Spleen (tissue), 11 donors: ENCODE measurements around the gene TTC28. TPM values are rescaled to one million over a fixed set of nuclear protein-coding genes. Genes with fewer than 3 reads are reported as not detected.

Experiments used
- DNase-seq: peaks from one replicate; pipeline ENCODE4 v3.0.0-alpha.2; 2020
- H3K27ac ChIP-seq, 8 donors: fragments of 200-600 bp; sonication (generic) in 7 of 8; 1 replicate in 4 of 8; 2 replicates in 4 of 8; pipeline versions ENCODE4 v1.5.0 to v1.8.0; 2016 to 2021; ENCODE audit warnings: inconsistent platforms in 4 of 8, mild to moderate bottlenecking in 4 of 8, moderate library complexity in 1 of 8
- H3K27me3 ChIP-seq, 7 donors: fragments of 200-600 bp; sonication (generic) in 6 of 7; replicated peaks in 1 of 7; 1 replicate in 4 of 7; 2 replicates in 3 of 7; pipeline versions ENCODE4 v1.5.0 to v1.8.0; 2016 to 2021; ENCODE audit warnings: inconsistent platforms in 3 of 7, mild to moderate bottlenecking in 1 of 7
- H3K36me3 ChIP-seq, 6 donors: fragments of 200-600 bp; sonication (generic) in 5 of 6; 1 replicate in 4 of 6; 2 replicates in 2 of 6; pipeline versions ENCODE4 v1.5.0 to v1.8.0; 2016 to 2021; ENCODE audit warnings: inconsistent platforms in 2 of 6
- H3K4me1 ChIP-seq, 6 donors: fragments of 200-600 bp; sonication (generic) in 5 of 6; 1 replicate in 3 of 6; 2 replicates in 3 of 6; pipeline versions ENCODE4 v1.5.0 to v1.8.0; 2016 to 2021; ENCODE audit warnings: inconsistent platforms in 3 of 6
- H3K4me3 ChIP-seq, 8 donors: fragments of 200-600 bp; sonication (generic) in 7 of 8; 1 replicate in 4 of 8; 2 replicates in 4 of 8; pipeline versions ENCODE4 v1.5.0 to v1.8.0; 2016 to 2021; ENCODE audit warnings: inconsistent platforms in 4 of 8, mild to moderate bottlenecking in 4 of 8, moderate library complexity in 2 of 8
- H3K9me3 ChIP-seq, 8 donors: fragments of 200-600 bp; sonication (generic) in 7 of 8; 1 replicate in 4 of 8; 2 replicates in 4 of 8; pipeline versions ENCODE4 v1.5.0 to v1.8.0; 2016 to 2021; ENCODE audit warnings: inconsistent platforms in 4 of 8
- POLR2A ChIP-seq, 3 donors: fragments of 450-650 bp; IDR thresholded peaks; one replicate each; pipeline ENCODE4 v1.5.1; 2017; ENCODE audit warnings: antibody characterized with exemption in 3 of 3, mild to moderate bottlenecking in 1 of 3
- POLR2AphosphoS5 ChIP-seq, 3 donors: sonication (generic); formaldehyde crosslinking; IDR thresholded peaks; one replicate each; pipeline ENCODE4 v1.5.1; 2017; ENCODE audit warnings: antibody characterized with exemption in 3 of 3
- WGBS, 5 donors: extraction: QIAGEN DNeasy Blood & Tissue Kit in 3 of 5; methylation state at CpG; one replicate each; pipeline versions ENCODE4 v1.1.5 to v1.1.7; 2013 to 2018; 5-methylcytosine and 5-hydroxymethylcytosine counted together
- intact Hi-C: fragments of 100-400 bp; cut with DNase I; formaldehyde crosslinking; loops from one replicate; pipeline ENCODE4 v1.15.0; 2023; ENCODE audit warnings: low total_unique reads
- polyA plus RNA-seq, 3 donors: library from polyadenylated mRNA; stranded (reverse); fragments of 200-250 nt; gene quantifications; one replicate each; pipeline ENCODE4 v1.2.1, GENCODE V29; 2013
- total RNA-seq, 7 donors: library from RNA; depleted of rRNA in 3 of 7; stranded (reverse); fragments of >200 nt in 3 of 7; fragmentation: NEBNext Ultra II Directional in 4 of 7; extraction: Animal tissue kit (Norgen Biotek cat#: 25700) in 4 of 7; gene quantifications; one replicate each; pipeline versions ENCODE4 v1.1.0 to v1.2.1, GENCODE V29; 2016 to 2021
- TF ChIP-seq, protein P1 (sequence below), 11 experiments: fragments of 200-600 bp in 7 of 11; fragments of 450-650 bp in 4 of 11; sonication (generic) in 4 of 11; IDR thresholded peaks in 8 of 11; conservative IDR thresholded peaks in 3 of 11; 1 replicate in 7 of 11; 2 replicates in 4 of 11; pipeline versions ENCODE4 v1.4.0 to v1.8.0; 2016 to 2021; ENCODE audit warnings: antibody characterized with exemption in 11 of 11, inconsistent platforms in 4 of 11, mild to moderate bottlenecking in 1 of 11
- donor health status: healthy with polysubstance abuse.
- donor health status: DM: no; HTN: no; CAD: no; lungs with moderate emphysema.
- donor health status: DM: no; HTN: no; CAD: no.
- donor health status: Bipolar disorder and iron deficiency.
- donor health status: healthy.
- donor health status: DM: no; HTN: no; CAD: no.
- donor health status: DM: yes; HTN: yes; CAD: no.

Gene TTC28
- total and polyA plus RNA-seq, 10 donors: 0.62 to 69.0 (median 33.5) TPM

DNA sequence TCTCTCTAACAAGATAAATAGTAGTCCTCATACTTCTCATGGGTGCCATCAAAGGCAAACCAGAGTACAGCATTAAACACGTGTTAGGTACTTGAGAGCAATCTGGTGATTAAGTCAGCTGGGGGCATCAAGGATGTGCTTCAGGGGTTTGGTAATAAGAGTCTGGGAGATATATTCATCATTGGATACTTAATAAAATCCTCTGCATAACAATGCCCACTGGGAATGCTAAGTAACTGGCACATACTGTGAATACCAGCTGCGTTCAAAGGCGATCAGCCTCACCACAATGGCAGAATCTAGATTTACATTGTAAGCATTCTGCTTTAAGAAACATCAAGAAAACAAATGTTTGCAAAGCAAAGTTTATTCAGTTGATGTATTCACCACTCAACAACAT lies 492.0 kb downstream of the TTC28 start:
- no peak for DNase-seq
- Histone ChIP-seq H3K4me1 (no peaks in the 10 kb centered on the region), H3K27ac (no peak overlapping the region), H3K27me3 (no peaks in the 10 kb centered on the region), H3K9me3 (no peaks in the 10 kb centered on the region), H3K4me3 (no peak overlapping the region), H3K36me3 (no peaks in the 10 kb centered on the region)
- 79 to 97% (median 85%) methylated on average over 3 of the region's 3 CpGs for WGBS, 5 donors
- intact Hi-C loops: no loop called here
- TF ChIP-seq, protein P1, sequence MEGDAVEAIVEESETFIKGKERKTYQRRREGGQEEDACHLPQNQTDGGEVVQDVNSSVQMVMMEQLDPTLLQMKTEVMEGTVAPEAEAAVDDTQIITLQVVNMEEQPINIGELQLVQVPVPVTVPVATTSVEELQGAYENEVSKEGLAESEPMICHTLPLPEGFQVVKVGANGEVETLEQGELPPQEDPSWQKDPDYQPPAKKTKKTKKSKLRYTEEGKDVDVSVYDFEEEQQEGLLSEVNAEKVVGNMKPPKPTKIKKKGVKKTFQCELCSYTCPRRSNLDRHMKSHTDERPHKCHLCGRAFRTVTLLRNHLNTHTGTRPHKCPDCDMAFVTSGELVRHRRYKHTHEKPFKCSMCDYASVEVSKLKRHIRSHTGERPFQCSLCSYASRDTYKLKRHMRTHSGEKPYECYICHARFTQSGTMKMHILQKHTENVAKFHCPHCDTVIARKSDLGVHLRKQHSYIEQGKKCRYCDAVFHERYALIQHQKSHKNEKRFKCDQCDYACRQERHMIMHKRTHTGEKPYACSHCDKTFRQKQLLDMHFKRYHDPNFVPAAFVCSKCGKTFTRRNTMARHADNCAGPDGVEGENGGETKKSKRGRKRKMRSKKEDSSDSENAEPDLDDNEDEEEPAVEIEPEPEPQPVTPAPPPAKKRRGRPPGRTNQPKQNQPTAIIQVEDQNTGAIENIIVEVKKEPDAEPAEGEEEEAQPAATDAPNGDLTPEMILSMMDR (IDR thresholded peaks at IDR 0.05 in 8 of 11, conservative IDR thresholded peaks at IDR 0.05 in 3 of 11): no peak
- TF ChIP-seq POLR2AphosphoS5 (IDR thresholded peaks at IDR 0.05) (no peak), POLR2A (IDR thresholded peaks at IDR 0.05) (no peak)

DNA sequence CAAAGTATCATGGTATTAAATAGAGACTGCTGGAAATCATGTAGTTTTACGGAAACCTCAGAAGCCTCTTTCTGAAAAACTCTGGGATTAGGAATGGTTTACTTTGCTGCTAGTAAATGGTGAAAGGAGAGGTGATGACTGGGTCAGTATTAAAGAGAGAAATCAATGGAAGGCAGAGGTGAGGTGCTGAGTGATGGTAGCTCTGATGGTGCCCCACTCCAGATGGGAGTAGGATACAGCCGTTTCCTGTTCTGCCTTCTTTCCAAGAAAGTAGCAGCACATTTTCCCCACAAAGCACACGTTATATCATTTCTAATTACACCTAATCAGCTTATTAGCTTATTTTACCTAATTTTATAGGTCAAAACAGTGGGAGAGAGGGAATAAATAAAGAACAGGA lies 493.0 kb downstream of the TTC28 start:
- no peak for DNase-seq
- 70 to 91% (median 80%) methylated on average over 3 of the region's 3 CpGs for WGBS, 5 donors
- no peaks in the 10 kb centered on the region for H3K27me3 ChIP-seq
- H3K4me1 ChIP-seq: no peaks in the 10 kb centered on the region
- no peak overlapping the region for H3K27ac ChIP-seq
- intact Hi-C loops: no loop called here
- H3K4me3 ChIP-seq: no peak overlapping the region
- no peaks in the 10 kb centered on the region for H3K36me3 ChIP-seq
- TF ChIP-seq, protein P1 (IDR thresholded peaks at IDR 0.05 in 8 of 11, conservative IDR thresholded peaks at IDR 0.05 in 3 of 11): no peak
- TF ChIP-seq POLR2A (IDR thresholded peaks at IDR 0.05): no peak
- no peak for TF ChIP-seq POLR2AphosphoS5 (IDR thresholded peaks at IDR 0.05)
- no peaks in the 10 kb centered on the region for H3K9me3 ChIP-seq

DNA sequence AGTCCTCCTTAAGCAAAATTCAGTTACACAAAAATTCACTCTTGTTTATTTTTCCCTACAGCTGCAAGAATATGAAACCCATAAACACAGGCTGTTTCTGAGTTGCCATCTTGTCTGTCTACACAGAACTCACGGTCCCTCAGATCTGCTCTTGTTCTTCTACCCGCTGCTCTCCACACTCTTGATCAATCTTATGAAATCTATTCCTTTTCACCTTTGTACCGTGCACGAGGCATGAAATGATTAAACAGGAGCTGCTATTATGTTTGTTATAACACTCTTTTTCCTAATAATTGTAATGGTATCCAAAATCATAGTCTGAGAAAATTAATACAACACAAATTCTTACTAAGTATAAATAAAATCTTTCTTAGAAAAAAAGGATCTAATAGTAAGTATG lies 494.5 kb downstream of the TTC28 start:
- no peak overlapping the region for H3K4me3 ChIP-seq
- no peaks in the 10 kb centered on the region for H3K27me3 ChIP-seq
- H3K27ac ChIP-seq: no peak overlapping the region
- H3K36me3 ChIP-seq: no peaks in the 10 kb centered on the region
- TF ChIP-seq POLR2AphosphoS5 (IDR thresholded peaks at IDR 0.05) (no peak), POLR2A (IDR thresholded peaks at IDR 0.05) (no peak)
- TF ChIP-seq, protein P1 (IDR thresholded peaks at IDR 0.05 in 8 of 11, conservative IDR thresholded peaks at IDR 0.05 in 3 of 11): no peak
- no peak for DNase-seq
- H3K9me3 ChIP-seq: no peaks in the 10 kb centered on the region
- intact Hi-C loops: no loop called here
- no peaks in the 10 kb centered on the region for H3K4me1 ChIP-seq
- 92 to 97% (median 96%) methylated on average over 4 of the region's 4 CpGs for WGBS, 5 donors

DNA sequence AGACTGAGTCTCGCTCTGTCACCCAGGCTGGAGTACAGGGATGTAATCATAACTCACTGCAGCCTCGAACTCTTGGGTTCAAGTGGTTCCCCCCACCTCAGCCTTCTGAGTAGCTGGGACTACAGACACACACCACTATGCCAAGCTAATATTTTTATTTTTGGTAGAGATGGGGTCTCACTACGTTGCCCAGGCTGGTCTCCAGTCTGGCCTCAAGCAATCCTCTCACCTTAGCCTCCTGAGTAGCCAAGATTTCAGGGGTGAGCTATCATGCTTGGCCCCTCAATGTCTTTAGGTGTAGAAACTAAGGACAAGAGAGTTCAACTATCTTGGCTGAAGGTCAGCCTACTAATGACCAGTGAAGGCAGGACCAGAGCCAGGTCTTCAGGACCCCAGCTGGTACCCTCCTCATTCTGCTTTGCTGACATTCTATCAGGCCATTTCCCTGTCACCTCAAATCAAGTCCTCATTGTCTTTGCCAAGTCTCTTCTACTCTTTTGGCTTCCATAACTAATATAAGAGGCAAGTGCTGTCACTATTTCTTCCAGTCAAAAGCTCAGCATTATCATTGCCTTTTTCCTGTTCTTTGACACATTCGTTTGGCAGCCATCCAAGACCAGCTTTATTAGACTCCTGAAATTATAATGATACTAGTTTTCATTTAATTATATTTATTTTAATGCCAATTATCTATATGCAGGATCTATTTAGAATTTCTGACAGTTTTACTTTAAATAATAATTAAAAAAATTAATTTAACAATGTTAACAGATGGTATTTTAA lies 496.4 kb downstream of the TTC28 start:
- no peaks in the 10 kb centered on the region for H3K9me3 ChIP-seq
- WGBS, 5 donors: 70 to 82% (median 76%) methylated on average over 4 of the region's 4 CpGs
- H3K36me3 ChIP-seq: no peaks in the 10 kb centered on the region
- no peaks in the 10 kb centered on the region for H3K27me3 ChIP-seq
- DNase-seq: no peak
- TF ChIP-seq POLR2AphosphoS5 (IDR thresholded peaks at IDR 0.05) (no peak), POLR2A (IDR thresholded peaks at IDR 0.05) (no peak)
- TF ChIP-seq, protein P1 (IDR thresholded peaks at IDR 0.05 in 8 of 11, conservative IDR thresholded peaks at IDR 0.05 in 3 of 11): no peak
- H3K4me1 ChIP-seq: no peaks in the 10 kb centered on the region
- intact Hi-C loops: no loop called here
- H3K4me3 ChIP-seq: no peak overlapping the region
- H3K27ac ChIP-seq: no peak overlapping the region
